GM18867 (cell line): Measurements from ENCODE around the gene DERL3.

ENCODE experiments used
- ATAC-seq: cut with Tn5 transposase; IDR thresholded peaks from one replicate; pipeline ENCODE4 v1.9.1; 2021; ENCODE audit warnings: mild to moderate bottlenecking, moderate library complexity; ENCODE audit not compliant: unreplicated experiment

DERL3 gene

GRCh38 chr22:23847991-23848864 is 9.4 kb upstream of the DERL3 start:
- no peak for ATAC-seq

- no peak for ATAC-seq
These were observed 8.6 kb upstream of the DERL3 start for GRCh38 chr22:23847310-23847920.

- ATAC-seq, result no peak
These were observed 7.3 kb upstream of the DERL3 start for GRCh38 chr22:23846081-23846469.

GRCh38 chr22:23845265-23846080 is 6.7 kb upstream of the DERL3 start:
- ATAC-seq, result no peak

- no peak for ATAC-seq
These were observed 6.0 kb upstream of the DERL3 start for GRCh38 chr22:23844739-23845202.

GRCh38 chr22:23842599-23842998 is 3.8 kb upstream of the DERL3 start:
- ATAC-seq, result no peak

- no peak for ATAC-seq
These were observed 3.1 kb upstream of the DERL3 start for GRCh38 chr22:23841736-23842445.

- ATAC-seq, result no peak
These were observed 2.5 kb upstream of the DERL3 start for GRCh38 chr22:23841292-23841691.

- ATAC-seq, result no peak
These were observed 1.2 kb upstream of the DERL3 start for GRCh38 chr22:23840026-23840425.

GRCh38 chr22:23837911-23838680 is 710 bp downstream of the DERL3 start:
- no peak for ATAC-seq

GRCh38 chr22:23837496-23837859 is 1.3 kb downstream of the DERL3 start:
- ATAC-seq, result no peak

- no peak for ATAC-seq
These were observed 1.9 kb downstream of the DERL3 start for GRCh38 chr22:23836692-23837495.

- ATAC-seq, result no peak
These were observed 2.5 kb downstream of the DERL3 start for GRCh38 chr22:23836281-23836680.

- no peak for ATAC-seq
These were observed 3.2 kb downstream of the DERL3 start for GRCh38 chr22:23835484-23836144.

- no peak for ATAC-seq
These were observed 3.9 kb downstream of the DERL3 start for GRCh38 chr22:23834793-23835483.

- no peak for ATAC-seq
These were observed 4.4 kb downstream of the DERL3 start for GRCh38 chr22:23834406-23834792.

GRCh38 chr22:23833911-23834317 is 4.9 kb downstream of the DERL3 start:
- ATAC-seq, result no peak
